ENCODE measurements around the gene PPP2R2C.

Gene PPP2R2C

GRCh38 chr4:6307891-6308290 lies 164.5 kb downstream of the PPP2R2C start:
- no peak for TF ChIP-seq CTCF (IDR thresholded peaks at IDR 0.05; ENCODE audit: low read depth, low read length)
- no peaks in the 10 kb centered on the region for H3K27me3 ChIP-seq
- no peak for DNase-seq

DNA sequence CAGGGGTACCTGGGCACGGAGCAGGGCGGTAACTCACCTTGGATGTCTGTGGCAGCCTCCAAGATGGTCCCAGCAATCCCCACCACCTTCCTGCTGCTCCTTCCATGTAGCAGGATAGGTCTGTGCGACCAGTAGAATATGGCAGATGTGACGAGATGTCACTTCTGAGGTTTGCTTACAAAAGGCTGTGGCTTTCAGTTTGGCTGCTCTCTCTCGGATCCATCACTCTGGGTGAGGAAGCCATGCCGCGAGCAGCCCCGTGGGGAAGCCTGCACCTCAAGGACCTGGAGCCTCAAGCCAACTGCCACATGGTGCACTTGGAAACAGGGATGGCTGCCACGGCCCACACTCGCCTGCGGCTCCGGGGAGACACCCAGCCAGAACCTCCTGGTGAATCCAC lies 165.2 kb downstream of the PPP2R2C start:
- Histone ChIP-seq H3K4me3 (ENCODE audit: low read depth, low read length) (no peak overlapping the region), H3K36me3 (peaks cover 11% of the 10 kb centered on the region), H3K4me1 (no peaks in the 10 kb centered on the region), H3K27me3 (no peaks in the 10 kb centered on the region), H3K9me3 (no peaks in the 10 kb centered on the region)
- no peak for TF ChIP-seq CTCF (IDR thresholded peaks at IDR 0.05; ENCODE audit: low read depth, low read length)
- DNase-seq, result no peak

More at GRCh38 chr4:6307891-6308290, 164.5 kb downstream of the PPP2R2C start:
- peaks cover 4% of the 10 kb centered on the region for H3K36me3 ChIP-seq
- H3K9me3 ChIP-seq, result no peaks in the 10 kb centered on the region
- H3K4me3 ChIP-seq (ENCODE audit: low read depth, low read length), result no peak overlapping the region
- H3K4me1 ChIP-seq, result no peaks in the 10 kb centered on the region

GRCh38 chr4:6306299-6306698 lies 166.1 kb downstream of the PPP2R2C start:
- no peaks in the 10 kb centered on the region for H3K4me1 ChIP-seq
- H3K36me3 ChIP-seq, result peaks cover 20% of the 10 kb centered on the region
- no peak for TF ChIP-seq CTCF (IDR thresholded peaks at IDR 0.05; ENCODE audit: low read depth, low read length)
- no peaks in the 10 kb centered on the region for H3K9me3 ChIP-seq
- no peak for DNase-seq
- no peak overlapping the region for H3K4me3 ChIP-seq (ENCODE audit: low read depth, low read length)
- H3K27me3 ChIP-seq, result no peaks in the 10 kb centered on the region

- no peak for TF ChIP-seq CTCF (IDR thresholded peaks at IDR 0.05; ENCODE audit: low read depth, low read length)
- H3K9me3 ChIP-seq, result no peaks in the 10 kb centered on the region
Measured at GRCh38 chr4:6303943-6304342, 168.5 kb downstream of the PPP2R2C start.

DNA sequence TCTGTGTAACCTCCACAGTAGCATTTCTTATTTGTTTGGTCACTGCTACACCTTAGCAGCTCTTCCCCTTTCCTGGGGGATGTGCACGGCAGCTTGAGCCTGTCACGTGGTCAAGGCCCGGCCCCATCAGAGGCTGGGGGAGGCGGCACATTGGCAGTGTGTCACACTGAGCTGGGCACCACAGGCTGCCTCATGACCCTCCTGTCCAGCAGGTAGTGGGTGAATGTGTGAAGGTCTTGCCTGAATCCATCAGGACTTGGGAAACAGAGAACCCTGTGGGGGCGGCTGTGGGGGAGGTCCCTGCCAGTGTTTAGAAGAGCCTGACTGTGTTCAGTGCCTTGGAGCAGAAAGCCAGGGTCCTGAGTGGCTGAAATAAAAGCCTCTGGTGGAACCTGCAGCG lies 169.5 kb downstream of the PPP2R2C start:
- no peak for TF ChIP-seq CTCF (IDR thresholded peaks at IDR 0.05; ENCODE audit: low read depth, low read length)
- no peaks in the 10 kb centered on the region for H3K9me3 ChIP-seq
- DNase-seq, result no peak
- H3K4me1 ChIP-seq, result no peaks in the 10 kb centered on the region
- no peaks in the 10 kb centered on the region for H3K27me3 ChIP-seq
- peaks cover 32% of the 10 kb centered on the region for H3K36me3 ChIP-seq
- H3K4me3 ChIP-seq (ENCODE audit: low read depth, low read length), result no peak overlapping the region

More at GRCh38 chr4:6303943-6304342, 168.5 kb downstream of the PPP2R2C start:
- no peaks in the 10 kb centered on the region for H3K27me3 ChIP-seq
- H3K4me3 ChIP-seq (ENCODE audit: low read depth, low read length), result no peak overlapping the region
- DNase-seq, result no peak
- peaks cover 29% of the 10 kb centered on the region for H3K36me3 ChIP-seq
- no peaks in the 10 kb centered on the region for H3K4me1 ChIP-seq

DNA sequence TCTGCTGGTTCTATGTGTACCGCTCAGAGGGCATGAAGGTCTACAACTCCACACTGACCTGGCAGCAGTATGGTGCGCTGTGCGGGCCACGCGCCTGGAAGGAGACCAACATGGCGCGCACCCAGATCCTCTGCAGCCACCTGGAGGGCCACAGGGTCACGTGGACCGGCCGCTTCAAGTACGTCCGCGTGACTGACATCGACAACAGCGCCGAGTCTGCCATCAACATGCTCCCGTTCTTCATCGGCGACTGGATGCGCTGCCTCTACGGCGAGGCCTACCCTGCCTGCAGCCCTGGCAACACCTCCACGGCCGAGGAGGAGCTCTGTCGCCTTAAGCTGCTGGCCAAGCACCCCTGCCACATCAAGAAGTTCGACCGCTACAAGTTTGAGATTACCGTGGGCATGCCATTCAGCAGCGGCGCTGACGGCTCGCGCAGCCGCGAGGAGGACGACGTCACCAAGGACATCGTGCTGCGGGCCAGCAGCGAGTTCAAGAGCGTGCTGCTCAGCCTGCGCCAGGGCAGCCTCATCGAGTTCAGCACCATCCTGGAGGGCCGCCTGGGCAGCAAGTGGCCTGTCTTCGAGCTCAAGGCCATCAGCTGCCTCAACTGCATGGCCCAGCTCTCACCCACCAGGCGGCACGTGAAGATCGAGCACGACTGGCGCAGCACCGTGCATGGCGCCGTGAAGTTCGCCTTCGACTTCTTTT lies 170.5 kb downstream of the PPP2R2C start:
- Histone ChIP-seq H3K4me1 (no peaks in the 10 kb centered on the region), H3K27me3 (no peaks in the 10 kb centered on the region), H3K9me3 (no peaks in the 10 kb centered on the region), H3K4me3 (ENCODE audit: low read depth, low read length) (no peak overlapping the region), H3K36me3 (peaks cover 32% of the 10 kb centered on the region)
- no peak for TF ChIP-seq CTCF (IDR thresholded peaks at IDR 0.05; ENCODE audit: low read depth, low read length)
- DNase-seq, result no peak
